Measurements from ENCODE around the gene CDYL. TPM values are rescaled to one million over a fixed set of nuclear protein-coding genes. Genes with fewer than 3 reads are reported as not detected.
"Not testable (repeated sequence)": the region's sequence is repeated elsewhere in the genome, so short reads cannot be mapped to it uniquely, and the experiment has no call there.

CDYL gene
- total RNA-seq, 1 donor from 2014 or later: 40.5 TPM

DNA sequence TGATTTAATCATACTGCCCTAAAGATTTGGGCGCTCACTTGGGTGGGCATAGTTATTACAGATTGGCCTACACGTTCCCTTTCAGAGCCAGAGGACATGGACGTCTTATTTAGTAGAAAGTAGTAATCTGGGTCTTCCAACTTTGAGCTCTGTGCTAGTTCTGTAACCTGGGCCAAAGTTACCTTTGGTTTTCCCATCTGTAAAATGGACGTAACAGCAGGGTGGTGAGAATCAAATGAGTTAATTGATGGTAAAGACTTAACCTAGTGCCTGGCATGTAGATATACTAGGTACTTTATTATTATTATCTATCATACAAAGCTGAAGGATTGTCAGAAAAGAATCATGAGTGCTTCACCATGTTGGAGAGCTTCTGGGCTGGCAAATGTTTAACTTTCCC lies 74.8 kb downstream of the CDYL start:
- H3K27me3 ChIP-seq (ENCODE audit: low read depth): no peaks in the 10 kb centered on the region
- peaks cover 16% of the 10 kb centered on the region for H3K4me1 ChIP-seq
- DNase-seq (no peak), ATAC-seq (no peak)
- no peaks in the 10 kb centered on the region for H3K36me3 ChIP-seq
- no peak overlapping the region for H3K4me3 ChIP-seq
- intact Hi-C loops (cut with DNase I): no loop called here
- no peak overlapping the region for H3K27ac ChIP-seq
- peaks cover 1% of the 10 kb centered on the region for H3K9me3 ChIP-seq
- no peak for TF ChIP-seq CTCF (IDR thresholded peaks at IDR 0.05)

GRCh38 chr6:4852186-4852585 lies 76.0 kb downstream of the CDYL start:
- H3K27ac ChIP-seq; H3K36me3 ChIP-seq; ATAC-seq; H3K4me3 ChIP-seq; H3K9me3 ChIP-seq; H3K27me3 ChIP-seq (ENCODE audit: low read depth); intact Hi-C loops (cut with DNase I); DNase-seq: not testable (repeated sequence)
- H3K4me1 ChIP-seq: peaks cover 16% of the 10 kb centered on the region

- no peak for ATAC-seq
- H3K9me3 ChIP-seq: no peaks in the 10 kb centered on the region
- no peaks in the 10 kb centered on the region for H3K36me3 ChIP-seq
- intact Hi-C loops (cut with DNase I): no loop called here
- no peak overlapping the region for H3K4me3 ChIP-seq
- no peak for DNase-seq
- no peaks in the 10 kb centered on the region for H3K27me3 ChIP-seq (ENCODE audit: low read depth)
- H3K27ac ChIP-seq: no peak overlapping the region
- H3K4me1 ChIP-seq: peaks cover 16% of the 10 kb centered on the region
- TF ChIP-seq CTCF (IDR thresholded peaks at IDR 0.05): no peak
Observed at GRCh38 chr6:4852938-4853337, 76.7 kb downstream of the CDYL start.

GRCh38 chr6:4853349-4853748 lies 77.1 kb downstream of the CDYL start:
- no peak overlapping the region for H3K27ac ChIP-seq
- no peak for ATAC-seq
- H3K9me3 ChIP-seq: no peaks in the 10 kb centered on the region
- no peak overlapping the region for H3K4me3 ChIP-seq
- peaks cover 15% of the 10 kb centered on the region for H3K4me1 ChIP-seq
- H3K27me3 ChIP-seq (ENCODE audit: low read depth): no peaks in the 10 kb centered on the region
- no peak for DNase-seq
- no peak for TF ChIP-seq CTCF (IDR thresholded peaks at IDR 0.05)
- no peaks in the 10 kb centered on the region for H3K36me3 ChIP-seq
- intact Hi-C loops (cut with DNase I): no loop called here

DNA sequence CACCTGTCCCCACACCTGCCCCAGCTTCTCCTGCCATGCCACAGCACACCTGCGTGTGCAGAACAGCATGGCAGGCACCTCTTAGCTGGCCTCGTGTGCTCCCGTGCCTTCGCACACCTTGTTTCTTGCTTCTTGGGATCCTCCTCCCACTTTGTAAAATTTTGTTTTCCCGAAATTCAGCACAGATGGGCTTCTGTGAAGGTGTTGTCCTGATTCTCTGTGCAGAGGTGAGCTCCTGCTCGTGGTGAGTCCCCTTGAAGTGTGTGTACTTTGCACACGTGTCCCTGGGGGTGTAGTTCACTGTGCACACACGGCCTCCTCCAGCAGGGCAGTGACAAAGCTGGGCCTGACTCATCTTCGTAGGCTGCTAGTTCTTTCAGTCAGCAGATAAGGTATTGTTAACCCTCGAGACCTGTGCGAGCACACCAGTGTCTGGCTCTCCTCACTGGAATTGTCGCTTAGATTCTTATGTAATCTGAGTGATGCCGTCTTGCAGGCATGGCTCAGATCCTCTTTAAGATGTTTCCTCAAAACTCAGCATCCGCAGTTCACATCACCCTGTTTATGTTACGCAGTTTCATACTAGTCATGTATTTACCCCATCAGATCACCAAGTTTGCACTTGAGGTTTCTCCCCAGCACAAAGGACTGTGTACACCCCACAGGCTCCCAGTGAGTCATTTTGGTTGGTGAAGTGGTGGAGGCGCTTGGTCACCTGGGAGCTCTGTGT lies 77.7 kb downstream of the CDYL start:
- TF ChIP-seq CTCF (IDR thresholded peaks at IDR 0.05): no peak
- ATAC-seq: no peak
- H3K36me3 ChIP-seq: no peaks in the 10 kb centered on the region

DNA sequence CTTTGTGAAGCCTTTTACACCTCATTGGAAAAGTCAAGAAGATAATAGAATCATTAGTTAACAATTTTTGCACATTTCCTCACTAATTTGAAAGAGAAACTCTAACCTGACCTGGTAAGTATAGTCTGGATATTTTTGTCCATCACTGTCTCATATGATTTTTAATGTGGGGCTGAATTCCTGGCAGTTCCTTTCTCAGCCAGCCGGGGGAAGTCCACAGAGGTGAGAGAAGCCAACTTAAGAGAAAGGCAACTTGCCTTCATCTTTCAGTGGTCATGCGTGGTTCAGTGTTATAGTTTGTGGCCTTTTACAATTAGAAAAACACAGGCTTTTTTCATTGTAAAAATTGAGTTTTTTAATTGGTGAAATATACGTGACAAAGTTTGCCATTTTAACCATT lies 80.6 kb downstream of the CDYL start:
- no peaks in the 10 kb centered on the region for H3K9me3 ChIP-seq
- no peak overlapping the region for H3K27ac ChIP-seq
- intact Hi-C loops (cut with DNase I): no loop called here
- no peaks in the 10 kb centered on the region for H3K36me3 ChIP-seq
- H3K27me3 ChIP-seq (ENCODE audit: low read depth): no peaks in the 10 kb centered on the region
- no peak for TF ChIP-seq CTCF (IDR thresholded peaks at IDR 0.05)
- no peak for DNase-seq
- ATAC-seq: no peak
- peaks cover 9% of the 10 kb centered on the region for H3K4me1 ChIP-seq
- no peak overlapping the region for H3K4me3 ChIP-seq

More for the DNA sequence above, 77.7 kb downstream of the CDYL start:
- Histone ChIP-seq H3K27ac (no peak overlapping the region), H3K4me1 (peaks cover 15% of the 10 kb centered on the region), H3K9me3 (no peaks in the 10 kb centered on the region), H3K4me3 (no peak overlapping the region), H3K27me3 (ENCODE audit: low read depth) (no peaks in the 10 kb centered on the region)
- DNase-seq: no peak
- intact Hi-C loops (cut with DNase I): no loop called here
